ENCODE measurements around the gene CDK2AP2. TPM values are rescaled to one million over a fixed set of nuclear protein-coding genes. Genes with fewer than 3 reads are reported as not detected.

The CDK2AP2 gene
- total and polyA plus RNA-seq, 9 of the 15 experiments (the other 6 are each of a cell fraction or from before 2014, with no cell fraction given): 4.4 to 47.4 (median 21.7) TPM

DNA sequence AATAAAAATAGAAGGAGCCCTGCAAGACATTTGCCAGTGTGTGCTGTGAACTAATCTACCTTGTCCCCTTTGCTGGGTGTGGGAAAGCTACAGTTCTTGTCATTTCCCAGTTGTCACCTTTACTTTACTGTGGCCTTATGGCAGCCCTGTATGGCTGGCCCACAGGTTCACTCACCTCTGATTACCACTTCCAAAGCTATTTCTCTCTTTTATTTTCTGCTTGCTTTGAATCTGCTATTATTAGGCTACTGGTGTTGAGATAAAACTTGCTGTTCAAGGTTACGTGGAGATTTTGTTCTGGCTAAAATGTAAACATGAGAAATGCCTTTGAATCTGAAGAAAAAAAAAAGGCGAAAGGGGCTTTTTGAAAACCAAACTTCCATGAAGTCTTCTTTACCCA, 24.9 kb upstream of the CDK2AP2 start:
- POLR2A ChIA-PET: no interaction called here
- Histone ChIP-seq H2AFZ (ENCODE audit: low read depth, low read length) (no peak overlapping the region), H3K36me3 (ENCODE audit: control insufficient read depth, insufficient read depth, low read length) (no peaks in the 10 kb centered on the region), H3K4me2 (ENCODE audit: insufficient read depth, low read length) (no peak overlapping the region), H3K4me3 (no peak overlapping the region), H3K27ac (ENCODE audit: extremely low read depth, low read depth, low read length) (no peak overlapping the region), H3K9me3 (replicated peaks; ENCODE audit: control insufficient read depth, insufficient read depth, low read depth, low read length) (no peaks in the 10 kb centered on the region), H3K79me2 (ENCODE audit: control insufficient read depth, insufficient read depth, low read length) (no peaks in the 10 kb centered on the region), H3K9ac (ENCODE audit: insufficient read depth in 1 of 2, low read depth in 2 of 2, low read length in 2 of 2) (no peak overlapping the region), H3K9me1 (ENCODE audit: control insufficient read depth, insufficient read depth, low read length) (no peaks in the 10 kb centered on the region), H3K4me1 (replicated peaks in 1 of 2; ENCODE audit: control insufficient read depth in 2 of 2, insufficient read depth in 2 of 2, low read length in 2 of 2) (peaks cover 6 to 14% of the 10 kb centered on the region in 2 experiments; a peak in 4 of 5 replicates), H4K20me1 (replicated peaks; ENCODE audit: control insufficient read depth, insufficient read depth, low read length) (no peaks in the 10 kb centered on the region), H3K27me3 (ENCODE audit: control insufficient read depth in 2 of 2, insufficient read depth in 2 of 2, low read length in 2 of 2) (no peaks in the 10 kb centered on the region)
- intact Hi-C loops (cut with micrococcal nuclease) (no loop called here), in situ Hi-C loops (cut with MboI) (loop anchor here (25.0 kb wide), 1 partner anchor 1154 kb away; the partner anchor contains the start of gene GAL)
- DNase-seq (ENCODE audit: extremely low read depth in 1 of 4, low spot score in 3 of 4) (no peak), ATAC-seq (no peak), FAIRE-seq (no peak)
- TF ChIP-seq, protein P1, sequence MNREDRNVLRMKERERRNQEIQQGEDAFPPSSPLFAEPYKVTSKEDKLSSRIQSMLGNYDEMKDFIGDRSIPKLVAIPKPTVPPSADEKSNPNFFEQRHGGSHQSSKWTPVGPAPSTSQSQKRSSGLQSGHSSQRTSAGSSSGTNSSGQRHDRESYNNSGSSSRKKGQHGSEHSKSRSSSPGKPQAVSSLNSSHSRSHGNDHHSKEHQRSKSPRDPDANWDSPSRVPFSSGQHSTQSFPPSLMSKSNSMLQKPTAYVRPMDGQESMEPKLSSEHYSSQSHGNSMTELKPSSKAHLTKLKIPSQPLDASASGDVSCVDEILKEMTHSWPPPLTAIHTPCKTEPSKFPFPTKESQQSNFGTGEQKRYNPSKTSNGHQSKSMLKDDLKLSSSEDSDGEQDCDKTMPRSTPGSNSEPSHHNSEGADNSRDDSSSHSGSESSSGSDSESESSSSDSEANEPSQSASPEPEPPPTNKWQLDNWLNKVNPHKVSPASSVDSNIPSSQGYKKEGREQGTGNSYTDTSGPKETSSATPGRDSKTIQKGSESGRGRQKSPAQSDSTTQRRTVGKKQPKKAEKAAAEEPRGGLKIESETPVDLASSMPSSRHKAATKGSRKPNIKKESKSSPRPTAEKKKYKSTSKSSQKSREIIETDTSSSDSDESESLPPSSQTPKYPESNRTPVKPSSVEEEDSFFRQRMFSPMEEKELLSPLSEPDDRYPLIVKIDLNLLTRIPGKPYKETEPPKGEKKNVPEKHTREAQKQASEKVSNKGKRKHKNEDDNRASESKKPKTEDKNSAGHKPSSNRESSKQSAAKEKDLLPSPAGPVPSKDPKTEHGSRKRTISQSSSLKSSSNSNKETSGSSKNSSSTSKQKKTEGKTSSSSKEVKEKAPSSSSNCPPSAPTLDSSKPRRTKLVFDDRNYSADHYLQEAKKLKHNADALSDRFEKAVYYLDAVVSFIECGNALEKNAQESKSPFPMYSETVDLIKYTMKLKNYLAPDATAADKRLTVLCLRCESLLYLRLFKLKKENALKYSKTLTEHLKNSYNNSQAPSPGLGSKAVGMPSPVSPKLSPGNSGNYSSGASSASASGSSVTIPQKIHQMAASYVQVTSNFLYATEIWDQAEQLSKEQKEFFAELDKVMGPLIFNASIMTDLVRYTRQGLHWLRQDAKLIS (CRISPR knock-in tag; IDR thresholded peaks at IDR 0.05): no peak
- TF ChIP-seq ZFX (CRISPR knock-in tag; IDR thresholded peaks at IDR 0.05): no peak
- TF ChIP-seq CSDE1 (IDR thresholded peaks at IDR 0.05): no peak
- no peak for TF ChIP-seq ZNF175 (CRISPR knock-in tag; IDR thresholded peaks at IDR 0.05; ENCODE audit: low read depth)
- no peak for TF ChIP-seq NCOR1 (IDR thresholded peaks at IDR 0.05)
- TF ChIP-seq ZNF184 (CRISPR knock-in tag; IDR thresholded peaks at IDR 0.05): no peak
- TF ChIP-seq MCM7 (IDR thresholded peaks at IDR 0.05): no peak
- no peak for TF ChIP-seq PRPF4 (IDR thresholded peaks at IDR 0.05; ENCODE audit: insufficient read depth, low read depth, low read length, poor library complexity, severe bottlenecking)
- no peak for TF ChIP-seq PHF21A (IDR thresholded peaks at IDR 0.05; ENCODE audit: borderline replicate concordance, low read depth)
- TF ChIP-seq PYGO2 (tag; IDR thresholded peaks at IDR 0.05): no peak
- no peak for TF ChIP-seq SP1 (CRISPR knock-in tag; IDR thresholded peaks at IDR 0.05)
- TF ChIP-seq, protein P2, sequence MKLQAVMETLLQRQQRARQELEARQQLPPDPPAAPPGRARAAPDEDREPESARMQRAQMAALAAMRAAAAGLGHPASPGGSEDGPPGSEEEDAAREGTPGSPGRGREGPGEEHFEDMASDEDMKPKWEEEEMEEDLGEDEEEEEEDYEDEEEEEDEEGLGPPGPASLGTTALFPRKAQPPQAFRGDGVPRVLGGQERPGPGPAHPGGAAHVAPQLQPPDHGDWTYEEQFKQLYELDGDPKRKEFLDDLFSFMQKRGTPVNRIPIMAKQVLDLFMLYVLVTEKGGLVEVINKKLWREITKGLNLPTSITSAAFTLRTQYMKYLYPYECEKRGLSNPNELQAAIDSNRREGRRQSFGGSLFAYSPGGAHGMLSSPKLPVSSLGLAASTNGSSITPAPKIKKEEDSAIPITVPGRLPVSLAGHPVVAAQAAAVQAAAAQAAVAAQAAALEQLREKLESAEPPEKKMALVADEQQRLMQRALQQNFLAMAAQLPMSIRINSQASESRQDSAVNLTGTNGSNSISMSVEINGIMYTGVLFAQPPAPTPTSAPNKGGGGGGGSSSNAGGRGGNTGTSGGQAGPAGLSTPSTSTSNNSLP (IDR thresholded peaks at IDR 0.05; ENCODE audit: borderline replicate concordance, low read depth, low read length): no peak
- TF ChIP-seq, protein P3, sequence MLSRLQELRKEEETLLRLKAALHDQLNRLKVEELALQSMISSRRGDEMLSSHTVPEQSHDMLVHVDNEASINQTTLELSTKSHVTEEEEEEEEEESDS (CRISPR knock-in tag; IDR thresholded peaks at IDR 0.05): no peak
- no peak for TF ChIP-seq ZNF224 (CRISPR knock-in tag; IDR thresholded peaks at IDR 0.05)
- no peak for TF ChIP-seq FIP1L1 (IDR thresholded peaks at IDR 0.05; ENCODE audit: low read depth, low read length, poor library complexity, severe bottlenecking)
- TF ChIP-seq U2AF2 (optimal IDR thresholded peaks at IDR 0.05; ENCODE audit: low read depth, low read length): no peak
- no peak for TF ChIP-seq CEBPG (CRISPR knock-in tag; IDR thresholded peaks at IDR 0.05)
- TF ChIP-seq CEBPG (tag; conservative IDR thresholded peaks at IDR 0.05 in 1 of 2, IDR thresholded peaks at IDR 0.05 in 1 of 2): no peak
- TF ChIP-seq KHSRP (IDR thresholded peaks at IDR 0.05): no peak
- no peak for TF ChIP-seq ERF (CRISPR knock-in tag; IDR thresholded peaks at IDR 0.05)
- no peak for TF ChIP-seq BRD9 (IDR thresholded peaks at IDR 0.05; ENCODE audit: low read depth, partially characterized antibody)
- WGBS (ENCODE audit: insufficient coverage, low coverage, missing lambda C conversion rate): 8% methylated on average over 1 of the region's 2 CpGs
- CTCF ChIA-PET (ENCODE audit: low intra/inter-chr PET ratio): no interaction called here
- BruUV-seq (replicated peaks): no TSS peak
